Right renal cortex interstitium (tissue), 3 donors: ENCODE results near the gene MMP23B. TPM values are rescaled to one million over a fixed set of nuclear protein-coding genes. Genes with fewer than 3 reads are reported as not detected.

Source experiments
- DNase-seq, 3 donors: peaks; one replicate each; pipeline ENCODE4 v3.0.0-alpha.2; 2013; ENCODE audit warnings: low read depth in 3 of 3, low spot score in 2 of 3
- polyA plus RNA-seq, 3 donors: library from polyadenylated mRNA; unstranded; fragments of 120-200 nt; gene quantifications; one replicate each; pipeline ENCODE4 v1.2.1, GENCODE V29; 2013; ENCODE audit not compliant: insufficient read length in 3 of 3

MMP23B gene
- polyA plus RNA-seq, 3 donors = 13.4 to 15.6 (median 15.2) TPM

DNA sequence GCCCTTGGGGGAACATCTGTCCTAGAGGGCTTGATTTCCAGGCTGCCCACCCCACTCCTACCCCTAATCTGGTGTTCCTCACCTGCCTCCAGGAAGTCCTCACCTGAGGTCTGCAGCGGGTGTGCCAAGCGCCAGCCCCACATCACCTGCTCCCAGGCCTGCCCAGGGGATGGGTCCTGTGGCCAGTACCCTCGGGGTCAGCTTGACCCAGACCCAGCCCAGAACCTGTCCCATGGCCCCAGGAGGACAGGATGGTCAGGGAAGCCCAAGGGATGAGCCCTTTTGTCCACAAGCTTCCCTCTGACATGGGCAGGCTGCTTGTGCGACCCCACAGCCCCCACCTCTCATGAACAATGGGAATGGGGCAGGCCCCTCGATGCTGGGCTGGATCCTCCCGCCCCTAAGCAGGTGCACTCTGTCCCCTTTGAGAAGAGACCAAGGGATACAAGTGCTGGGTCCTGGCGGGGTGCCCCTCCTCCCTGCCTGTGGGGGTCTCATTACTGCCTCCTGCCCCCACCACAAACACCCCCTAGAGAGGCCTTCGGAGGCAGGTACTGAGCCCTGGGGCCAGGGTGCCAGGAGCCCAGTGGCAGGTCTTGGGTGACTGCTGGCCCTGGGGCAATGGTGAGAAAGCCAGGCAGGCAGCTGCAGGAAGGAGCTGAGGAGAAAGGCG lies 13.4 kb upstream of the MMP23B start:
- no peak for DNase-seq

DNA sequence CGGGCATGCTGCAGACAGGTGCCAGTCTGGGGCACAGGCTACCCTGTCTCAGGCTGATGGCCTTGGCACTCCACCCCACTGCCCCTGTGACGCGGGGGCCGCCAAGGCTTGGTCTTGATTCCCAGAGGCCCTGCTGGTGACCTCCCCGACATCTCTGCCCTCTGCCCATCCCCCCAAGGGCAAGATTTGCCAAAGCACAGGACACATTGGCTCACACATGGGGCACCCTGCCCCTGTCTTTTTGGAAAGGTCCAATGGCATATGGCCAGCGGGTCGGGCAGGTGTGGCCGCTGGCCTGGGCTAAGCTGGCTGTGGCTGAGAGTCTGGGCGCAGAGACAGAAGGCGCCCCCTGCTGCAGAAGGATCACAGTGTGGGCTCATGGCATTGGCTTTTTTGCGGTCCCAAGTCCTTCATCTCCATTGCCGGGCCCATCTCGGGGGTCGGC lies 12.0 kb upstream of the MMP23B start:
- no peak for DNase-seq

DNA sequence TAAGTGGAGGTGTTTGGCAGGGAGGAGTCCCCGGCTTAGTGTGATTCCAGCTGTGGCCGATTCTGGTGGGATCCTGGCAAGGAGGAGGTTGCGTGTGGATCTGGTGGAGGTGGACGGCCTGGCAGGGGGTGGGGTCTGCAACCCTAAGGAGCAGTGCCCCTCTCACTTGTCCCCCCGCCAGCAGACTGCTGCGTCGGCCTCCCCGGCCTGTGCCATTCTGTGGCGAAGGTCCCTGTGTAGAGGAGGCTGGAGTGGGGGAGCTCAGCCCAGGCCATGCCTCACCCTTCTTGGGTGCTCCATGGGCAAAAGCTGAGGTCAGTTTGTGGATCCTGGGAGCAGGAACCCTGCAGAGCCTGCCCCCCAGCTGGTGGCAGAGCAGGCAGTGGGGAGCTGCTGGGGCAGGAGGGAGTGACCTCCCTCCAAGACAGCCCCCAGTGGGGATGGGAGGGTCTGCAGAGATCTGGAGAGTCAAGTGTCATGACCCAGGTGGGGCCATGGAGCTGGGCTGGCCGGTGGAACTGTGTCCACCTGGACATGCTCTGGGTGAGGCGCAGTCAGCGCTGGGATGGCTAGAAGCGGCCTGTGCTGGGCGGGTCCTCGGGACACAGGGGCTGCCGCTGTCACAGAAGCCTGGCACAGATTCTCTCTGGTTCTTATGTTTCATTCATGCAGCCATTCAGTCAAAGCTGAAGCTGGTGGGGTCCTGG lies 11.4 kb upstream of the MMP23B start:
- no peak for DNase-seq

DNA sequence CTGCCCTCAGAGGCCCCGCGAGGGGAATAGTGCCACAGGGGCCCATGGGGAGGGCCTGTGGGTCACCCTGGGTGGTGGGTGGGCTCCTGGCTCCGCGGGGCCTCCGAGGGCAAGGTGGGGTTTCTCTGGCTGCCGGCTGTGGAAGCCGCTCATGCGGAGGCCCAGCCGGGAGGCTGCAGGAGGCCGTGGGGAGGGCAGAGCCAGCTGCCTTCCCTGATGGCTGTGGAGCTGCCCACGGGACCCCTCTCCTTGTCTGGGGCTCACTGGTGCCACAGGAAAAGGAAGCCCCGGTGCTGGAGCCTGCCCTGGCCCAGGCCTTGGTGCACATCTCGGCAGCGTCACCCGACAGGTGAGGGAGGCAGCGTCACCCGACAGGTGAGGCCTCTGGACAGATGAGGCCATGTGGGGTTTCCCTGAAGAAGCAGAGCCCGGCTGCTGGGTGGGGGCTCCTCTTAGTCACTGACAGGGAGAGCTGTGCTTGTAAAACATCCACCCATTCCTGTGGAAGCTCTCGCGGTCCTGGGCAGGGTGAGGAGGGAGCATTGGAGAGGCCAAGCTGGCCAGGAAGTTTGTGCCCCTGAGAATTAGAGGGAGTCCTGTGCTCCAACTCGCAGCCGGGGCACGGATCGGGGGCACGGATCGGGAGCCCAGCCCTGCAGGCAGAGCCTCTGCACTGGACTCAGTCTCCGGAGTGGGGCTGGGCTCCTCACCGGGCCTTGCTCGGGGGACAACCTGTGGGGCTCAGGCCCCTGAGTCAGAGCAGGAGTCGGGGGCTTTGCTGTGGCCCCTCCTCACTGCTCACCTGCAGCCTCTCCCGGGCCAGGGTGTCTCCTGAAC lies 10.6 kb upstream of the MMP23B start:
- no peak for DNase-seq

DNA sequence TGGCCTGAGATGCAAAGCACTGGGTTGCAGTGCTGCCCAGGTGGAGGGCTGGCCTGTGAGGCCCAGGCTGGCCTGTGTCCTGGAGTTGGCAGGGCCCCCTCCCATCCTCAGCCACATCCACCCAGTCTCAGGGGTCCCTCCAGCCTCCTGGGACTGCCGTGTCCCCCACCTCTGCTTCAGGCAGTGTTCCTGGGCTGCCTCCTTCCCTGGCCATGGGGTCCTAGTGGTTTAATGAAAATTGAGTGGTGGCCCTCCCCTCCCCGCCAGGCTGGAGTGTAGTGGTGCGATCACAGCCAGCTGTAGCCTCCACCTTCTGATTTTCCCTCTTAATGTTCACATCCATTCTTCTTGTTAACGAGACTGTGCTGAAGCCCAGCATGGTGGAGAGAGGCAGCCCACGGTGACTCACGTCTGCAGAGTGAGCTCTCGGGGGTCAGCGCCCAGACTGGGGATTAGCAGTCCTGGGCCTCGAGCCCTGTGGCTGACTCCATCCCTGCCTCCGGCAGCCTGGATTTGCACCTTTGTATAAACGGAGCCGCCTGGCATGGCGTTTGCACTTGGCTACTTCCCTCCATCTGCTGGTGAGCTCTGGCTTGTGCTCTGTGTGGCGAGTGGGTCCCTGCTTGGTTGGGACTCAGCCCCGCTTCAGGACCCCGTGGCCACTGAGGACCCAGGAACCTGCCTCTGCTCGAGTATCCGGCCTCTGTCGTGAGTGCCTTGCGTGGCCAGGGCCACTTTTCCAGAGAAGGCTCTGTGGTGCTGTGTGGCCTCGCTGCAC lies 9.8 kb upstream of the MMP23B start:
- DNase-seq = no peak

DNA sequence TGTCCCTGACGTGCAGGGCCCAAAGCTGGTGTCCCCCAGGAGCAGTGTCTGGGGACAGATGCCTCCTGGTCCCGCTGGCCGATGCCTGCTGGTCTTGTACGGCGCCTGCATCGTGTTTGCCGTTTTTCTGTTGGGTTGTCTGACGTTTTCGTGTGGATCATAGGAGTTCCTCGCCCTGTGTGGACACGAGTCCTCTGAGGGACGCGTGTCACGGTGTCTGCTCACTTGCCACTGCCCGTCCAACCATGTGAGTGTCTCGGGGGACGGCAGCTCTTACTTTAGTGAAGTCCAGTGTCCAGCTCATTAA lies 9.2 kb upstream of the MMP23B start:
- DNase-seq = no peak

DNA sequence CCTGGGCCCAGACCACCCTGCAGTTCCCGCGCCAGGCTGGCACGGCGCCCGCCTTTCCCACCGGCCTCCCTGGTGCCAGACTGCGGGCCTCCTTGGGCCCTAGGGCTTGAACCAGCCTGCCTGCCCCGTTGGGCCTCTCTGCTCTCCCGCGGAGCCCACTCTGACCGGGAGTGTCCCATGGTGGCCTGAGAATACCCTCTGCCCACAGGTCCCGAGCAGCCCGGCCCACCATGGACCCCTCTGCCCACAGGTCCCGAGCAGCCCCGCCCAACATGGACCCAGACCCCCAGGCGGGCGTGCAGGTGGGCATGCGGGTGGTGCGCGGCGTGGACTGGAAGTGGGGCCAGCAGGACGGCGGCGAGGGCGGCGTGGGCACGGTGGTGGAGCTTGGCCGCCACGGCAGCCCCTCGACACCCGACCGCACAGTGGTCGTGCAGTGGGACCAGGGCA lies 8.8 kb upstream of the MMP23B start:
- no peak for DNase-seq

DNA sequence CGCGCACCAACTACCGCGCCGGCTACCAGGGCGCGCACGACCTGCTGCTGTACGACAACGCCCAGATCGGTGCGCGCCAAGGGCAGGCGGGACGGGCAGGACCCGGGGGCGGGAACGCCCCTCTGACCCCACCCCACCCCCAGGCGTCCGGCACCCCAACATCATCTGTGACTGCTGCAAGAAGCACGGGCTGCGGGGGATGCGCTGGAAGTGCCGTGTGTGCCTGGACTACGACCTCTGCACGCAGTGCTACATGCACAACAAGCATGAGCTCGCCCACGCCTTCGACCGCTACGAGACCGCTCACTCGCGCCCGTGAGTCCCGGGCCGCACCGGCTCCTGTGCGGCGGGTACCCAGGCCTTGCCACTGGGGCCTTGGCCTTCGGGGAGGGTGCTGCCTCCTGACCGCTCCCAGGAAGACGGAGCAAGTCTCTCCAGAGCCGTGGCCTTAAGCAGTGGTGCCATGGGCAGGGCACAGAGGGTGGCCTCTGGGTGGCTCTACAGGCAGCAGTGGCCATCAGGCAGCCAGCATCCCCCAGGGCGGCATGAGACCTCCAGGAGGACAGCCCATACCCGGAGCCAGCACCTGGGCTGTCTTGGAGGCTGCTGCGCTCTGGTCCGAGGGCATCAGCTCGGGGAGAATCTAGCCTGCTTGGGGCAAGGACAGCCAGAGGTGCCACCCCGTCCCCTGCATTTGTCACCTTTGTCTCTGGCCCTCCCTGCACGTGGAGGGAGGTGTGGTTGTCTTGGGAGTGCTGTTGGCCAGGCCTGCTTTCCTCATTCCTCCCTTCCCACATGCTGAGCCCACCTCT lies 8.1 kb upstream of the MMP23B start:
- no peak for DNase-seq

DNA sequence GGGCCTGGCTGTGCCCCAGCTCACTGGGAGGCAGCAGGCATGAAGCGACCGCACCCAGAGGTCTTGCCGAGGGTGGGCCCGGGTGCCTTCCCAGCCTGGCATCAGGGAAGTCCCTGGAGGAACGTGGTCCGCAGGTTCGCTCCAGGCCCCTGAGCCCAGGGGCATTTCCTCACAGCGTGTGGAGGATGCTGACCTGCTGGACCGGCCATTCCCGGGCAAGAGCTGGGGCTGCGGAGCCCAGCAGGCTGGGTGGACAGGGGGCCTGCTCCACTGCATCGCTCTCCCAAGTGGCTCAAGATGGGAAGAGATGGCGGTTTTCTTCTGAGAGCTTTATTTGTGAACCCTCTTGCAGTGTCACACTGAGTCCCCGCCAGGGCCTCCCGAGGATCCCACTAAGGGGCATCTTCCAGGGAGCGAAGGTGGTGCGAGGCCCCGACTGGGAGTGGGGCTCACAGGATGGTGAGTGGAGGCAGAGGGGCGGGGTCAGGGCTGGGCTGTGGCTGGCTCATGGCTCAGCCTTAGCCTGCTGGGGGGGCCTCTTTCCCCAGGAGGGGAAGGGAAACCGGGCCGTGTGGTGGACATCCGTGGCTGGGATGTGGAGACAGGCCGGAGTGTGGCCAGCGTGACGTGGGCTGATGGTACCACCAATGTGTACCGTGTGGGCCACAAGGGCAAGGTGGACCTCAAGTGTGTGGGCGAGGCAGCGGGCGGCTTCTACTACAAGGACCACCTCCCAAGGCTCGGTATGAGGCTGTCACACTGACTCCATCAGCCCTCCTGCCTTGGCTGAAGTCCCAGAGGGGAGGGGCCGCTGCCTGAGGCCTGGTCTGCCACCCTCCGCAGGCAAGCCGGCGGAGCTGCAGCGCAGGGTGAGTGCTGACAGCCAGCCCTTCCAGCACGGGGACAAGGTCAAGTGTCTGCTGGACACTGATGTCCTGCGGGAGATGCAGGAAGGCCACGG lies 7.2 kb upstream of the MMP23B start:
- DNase-seq = no peak

DNA sequence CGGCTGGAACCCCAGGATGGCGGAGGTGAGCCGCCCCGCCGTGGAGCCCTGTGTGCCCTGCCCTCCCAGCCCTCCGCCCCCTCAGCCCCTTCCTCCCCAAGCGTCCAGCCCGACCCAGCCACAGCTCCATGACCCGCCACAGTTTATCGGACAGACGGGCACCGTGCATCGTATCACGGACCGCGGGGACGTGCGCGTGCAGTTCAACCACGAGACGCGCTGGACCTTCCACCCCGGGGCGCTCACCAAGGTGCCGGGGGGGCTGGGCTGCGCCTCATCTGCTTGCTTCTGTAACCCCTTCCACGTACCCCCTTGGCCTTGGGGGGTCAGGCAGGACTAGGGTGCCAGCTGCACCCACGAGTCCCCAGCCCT lies 6.6 kb upstream of the MMP23B start:
- DNase-seq = no peak

DNA sequence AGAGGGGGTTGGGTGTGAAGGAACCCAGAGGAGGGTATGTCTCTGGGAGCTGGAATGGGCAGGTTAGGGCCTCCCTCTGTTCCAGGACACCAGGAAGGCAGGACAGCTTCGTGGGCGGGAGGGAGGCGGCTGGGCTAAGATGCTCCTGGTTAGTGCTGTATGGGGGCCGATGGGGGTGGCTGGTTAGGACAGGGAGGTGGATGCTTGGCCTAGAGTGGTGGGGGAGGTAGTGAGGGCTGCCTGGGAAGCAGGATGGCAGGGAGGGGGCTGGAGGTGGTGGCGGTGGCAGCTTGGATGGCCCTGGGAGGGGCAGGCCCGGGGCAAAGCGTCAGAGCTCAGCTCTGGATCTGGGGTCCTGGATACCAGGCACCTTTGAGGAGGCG lies 6.2 kb upstream of the MMP23B start:
- DNase-seq = no peak

DNA sequence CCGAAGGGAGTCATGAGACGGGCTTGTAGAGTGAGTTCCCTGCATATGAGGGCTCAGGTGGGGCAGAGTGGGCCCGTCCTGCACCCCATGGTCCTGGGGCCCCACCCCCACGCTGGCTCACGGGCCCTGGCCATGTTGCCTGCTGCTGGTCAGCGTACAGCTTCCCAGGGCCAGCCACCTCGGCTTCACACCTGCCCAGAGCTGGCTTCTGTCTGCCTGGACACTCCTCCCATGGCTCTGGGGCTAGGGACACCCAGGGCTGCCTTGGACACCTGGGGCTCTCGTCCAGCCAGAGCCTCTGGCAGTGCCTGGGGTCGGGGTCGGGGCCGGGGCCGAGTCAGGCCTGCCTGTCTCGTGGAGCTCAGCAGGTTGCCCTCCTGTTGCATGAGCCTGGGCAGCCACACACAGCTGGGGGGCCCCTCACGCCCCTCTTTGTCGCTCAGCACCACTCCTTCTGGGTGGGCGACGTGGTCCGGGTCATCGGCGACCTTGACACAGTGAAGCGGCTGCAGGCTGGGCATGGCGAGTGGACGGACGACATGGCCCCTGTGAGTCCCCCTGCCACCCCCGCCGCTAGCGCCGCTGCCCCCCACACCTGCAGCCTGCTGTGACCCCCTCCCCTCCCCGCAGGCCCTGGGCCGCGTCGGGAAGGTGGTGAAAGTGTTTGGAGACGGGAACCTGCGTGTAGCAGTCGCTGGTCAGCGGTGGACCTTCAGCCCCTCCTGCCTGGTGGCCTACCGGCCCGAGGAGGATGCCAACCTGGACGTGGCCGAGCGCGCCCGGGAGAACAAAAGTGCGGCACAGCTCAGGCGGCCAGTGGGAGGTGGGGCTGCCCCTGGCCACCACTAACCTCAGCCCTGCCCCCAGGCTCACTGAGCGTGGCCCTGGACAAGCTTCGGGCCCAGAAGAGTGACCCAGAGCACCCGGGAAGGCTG lies 5.5 kb upstream of the MMP23B start:
- no peak for DNase-seq

DNA sequence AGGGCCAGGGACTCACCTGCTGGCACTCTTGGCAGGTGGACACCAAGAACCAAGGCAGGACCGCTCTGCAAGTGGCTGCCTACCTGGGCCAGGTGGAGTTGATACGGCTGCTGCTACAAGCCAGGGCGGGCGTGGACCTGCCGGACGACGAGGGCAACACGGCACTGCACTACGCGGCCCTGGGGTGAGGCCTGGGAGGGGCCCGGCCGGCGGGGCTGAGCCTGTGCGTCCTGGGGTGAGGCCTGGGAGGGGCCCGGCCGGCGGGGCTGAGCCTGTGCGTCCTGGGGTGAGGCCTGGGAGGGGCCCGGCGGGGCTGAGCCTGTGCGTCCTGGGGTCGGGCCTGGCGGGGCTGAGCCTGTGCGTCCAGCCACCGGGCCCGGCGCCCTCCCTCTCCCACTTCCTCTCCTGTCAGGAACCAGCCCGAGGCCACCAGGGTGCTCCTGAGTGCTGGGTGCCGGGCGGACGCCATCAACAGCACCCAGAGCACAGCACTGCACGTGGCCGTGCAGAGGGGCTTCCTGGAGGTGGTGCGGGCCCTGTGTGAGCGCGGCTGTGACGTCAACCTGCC lies 4.6 kb upstream of the MMP23B start:
- DNase-seq = no peak

DNA sequence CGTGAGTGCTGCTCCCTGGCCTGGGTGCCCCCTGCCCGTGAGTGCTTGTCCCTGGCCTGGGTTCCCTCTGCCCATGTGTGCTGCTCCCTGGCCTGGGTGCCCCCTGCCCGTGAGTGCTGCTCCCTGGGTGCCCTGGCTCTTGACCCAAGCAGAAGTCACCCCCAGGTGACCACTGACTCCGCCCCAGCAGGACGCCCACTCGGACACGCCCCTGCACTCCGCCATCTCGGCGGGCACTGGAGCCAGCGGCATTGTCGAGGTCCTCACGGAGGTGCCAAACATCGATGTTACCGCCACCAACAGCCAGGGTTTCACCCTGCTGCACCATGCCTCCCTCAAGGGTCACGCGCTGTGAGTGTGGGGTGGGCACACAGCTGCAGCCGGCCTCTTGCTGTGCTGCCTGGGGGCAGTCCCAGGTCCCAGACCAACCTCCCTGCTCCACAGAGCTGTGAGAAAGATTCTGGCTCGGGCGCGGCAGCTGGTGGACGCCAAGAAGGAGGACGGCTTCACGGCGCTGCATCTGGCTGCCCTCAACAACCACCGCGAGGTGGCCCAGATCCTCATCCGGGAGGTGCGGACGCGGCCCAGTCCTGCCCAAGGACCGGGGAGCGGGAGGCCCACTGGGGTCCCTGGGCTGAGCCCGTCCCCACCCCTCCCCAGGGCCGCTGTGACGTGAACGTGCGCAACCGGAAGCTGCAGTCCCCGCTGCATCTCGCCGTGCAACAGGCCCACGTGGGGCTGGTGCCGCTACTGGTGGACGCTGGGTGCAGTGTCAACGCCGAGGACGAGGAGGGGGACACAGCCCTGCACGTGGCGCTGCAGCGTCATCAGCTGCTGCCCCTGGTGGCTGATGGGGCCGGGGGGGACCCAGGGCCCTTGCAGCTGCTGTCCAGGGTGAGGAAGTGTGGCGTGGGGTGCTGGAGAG lies 3.9 kb upstream of the MMP23B start:
- no peak for DNase-seq

DNA sequence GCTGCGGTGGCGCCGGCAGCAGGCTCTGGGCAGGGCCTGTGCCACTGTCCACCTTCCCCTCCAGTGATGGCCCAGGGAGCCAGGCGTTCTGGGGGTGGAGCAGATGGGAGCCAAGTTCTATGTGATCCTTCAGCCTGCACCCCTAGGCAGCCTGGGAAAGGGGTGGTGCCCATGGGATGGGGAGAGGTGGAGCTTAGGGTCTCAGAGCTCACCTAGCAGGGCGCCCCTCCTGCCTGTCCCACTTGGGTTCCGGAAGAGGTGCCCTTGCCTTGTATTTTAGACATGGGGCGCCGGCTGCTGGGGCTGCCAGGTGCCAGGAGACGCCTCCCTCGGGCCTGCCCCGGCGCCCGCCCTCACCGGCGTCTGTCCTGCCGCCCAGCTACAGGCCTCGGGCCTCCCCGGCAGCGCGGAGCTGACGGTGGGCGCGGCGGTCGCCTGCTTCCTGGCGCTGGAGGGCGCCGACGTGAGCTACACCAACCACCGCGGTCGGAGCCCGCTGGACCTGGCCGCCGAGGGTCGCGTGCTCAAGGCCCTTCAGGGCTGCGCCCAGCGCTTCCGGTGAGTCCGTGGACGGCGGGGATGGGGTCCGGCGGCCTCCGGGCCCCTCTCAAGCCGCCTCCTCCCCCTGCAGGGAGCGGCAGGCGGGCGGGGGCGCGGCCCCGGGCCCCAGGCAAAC lies 3.1 kb upstream of the MMP23B start:
- no peak for DNase-seq
